ENCODE results near the gene ALOXE3.

GRCh38 chr17:8073627-8074484 lies 44.5 kb downstream of the ALOXE3 start:
- TF ChIP-seq, protein P1, sequence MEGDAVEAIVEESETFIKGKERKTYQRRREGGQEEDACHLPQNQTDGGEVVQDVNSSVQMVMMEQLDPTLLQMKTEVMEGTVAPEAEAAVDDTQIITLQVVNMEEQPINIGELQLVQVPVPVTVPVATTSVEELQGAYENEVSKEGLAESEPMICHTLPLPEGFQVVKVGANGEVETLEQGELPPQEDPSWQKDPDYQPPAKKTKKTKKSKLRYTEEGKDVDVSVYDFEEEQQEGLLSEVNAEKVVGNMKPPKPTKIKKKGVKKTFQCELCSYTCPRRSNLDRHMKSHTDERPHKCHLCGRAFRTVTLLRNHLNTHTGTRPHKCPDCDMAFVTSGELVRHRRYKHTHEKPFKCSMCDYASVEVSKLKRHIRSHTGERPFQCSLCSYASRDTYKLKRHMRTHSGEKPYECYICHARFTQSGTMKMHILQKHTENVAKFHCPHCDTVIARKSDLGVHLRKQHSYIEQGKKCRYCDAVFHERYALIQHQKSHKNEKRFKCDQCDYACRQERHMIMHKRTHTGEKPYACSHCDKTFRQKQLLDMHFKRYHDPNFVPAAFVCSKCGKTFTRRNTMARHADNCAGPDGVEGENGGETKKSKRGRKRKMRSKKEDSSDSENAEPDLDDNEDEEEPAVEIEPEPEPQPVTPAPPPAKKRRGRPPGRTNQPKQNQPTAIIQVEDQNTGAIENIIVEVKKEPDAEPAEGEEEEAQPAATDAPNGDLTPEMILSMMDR (IDR thresholded peaks at IDR 0.05; ENCODE audit: low read depth, low read length) = peak; percentile 75
- TF ChIP-seq POLR2A (IDR thresholded peaks at IDR 0.05; ENCODE audit: extremely low read depth, insufficient read length) = no peak
- TF ChIP-seq MAX (IDR thresholded peaks at IDR 0.05; ENCODE audit: low read depth, low read length) = no peak
